Astrocyte (in vitro differentiated cells and primary cell): ENCODE measurements around the gene LRMDA. TPM values are rescaled to one million over a fixed set of nuclear protein-coding genes. Genes with fewer than 3 reads are reported as not detected.

Source experiments
- DNase-seq: peaks from one replicate; pipeline ENCODE4 v3.0.0-alpha.2; 2010; ENCODE audit warnings: low read depth
- FAIRE-seq: peaks from 2 replicates; lab custom pipeline; 2011; peaks lifted over from hg19 to GRCh38; lab: Jason Lieb, UNC
- H2AFZ ChIP-seq: 2 replicates; pipeline ENCODE4 v1.6.0; 2012; ENCODE audit warnings: low read depth, low read length, inconsistent platforms
- H3K27ac ChIP-seq: 2 replicates; pipeline ENCODE4 v1.5.1; 2011; ENCODE audit warnings: low read depth, low read length, inconsistent platforms
- H3K27me3 ChIP-seq: 2 replicates; pipeline ENCODE4 v1.6.0; 2011; ENCODE audit warnings: low read length, inconsistent platforms; ENCODE audit not compliant: insufficient read depth
- H3K36me3 ChIP-seq: 2 replicates; pipeline ENCODE4 v1.5.1; 2011; ENCODE audit warnings: low read length, inconsistent platforms; ENCODE audit not compliant: insufficient read depth
- H3K4me1 ChIP-seq: 2 replicates; pipeline ENCODE4 v1.5.1; 2011; ENCODE audit warnings: low read length, inconsistent platforms; ENCODE audit not compliant: insufficient read depth
- H3K4me2 ChIP-seq: 2 replicates; pipeline ENCODE4 v1.6.0; 2012; ENCODE audit warnings: low read length, inconsistent platforms
- H3K4me3 ChIP-seq: 2 replicates; pipeline ENCODE4 v1.5.1; 2011; ENCODE audit warnings: low read depth, mild to moderate bottlenecking, low read length, inconsistent platforms; ENCODE audit not compliant: insufficient read depth
- H3K79me2 ChIP-seq: 2 replicates; pipeline ENCODE4 v1.6.0; 2012; ENCODE audit warnings: mild to moderate bottlenecking, low read length, inconsistent platforms; ENCODE audit not compliant: insufficient read depth
- H3K9ac ChIP-seq: 2 replicates; pipeline ENCODE4 v1.6.0; 2012; ENCODE audit warnings: mild to moderate bottlenecking, low read length, inconsistent platforms
- H3K9me3 ChIP-seq: 2 replicates; pipeline ENCODE4 v1.5.1; 2012; ENCODE audit warnings: low read depth, mild to moderate bottlenecking, low read length, inconsistent platforms; ENCODE audit not compliant: insufficient read depth
- H4K20me1 ChIP-seq: 2 replicates; pipeline ENCODE4 v1.6.0; 2012; ENCODE audit warnings: low read length, inconsistent platforms; ENCODE audit not compliant: insufficient read depth
- H3K27ac Mint-ChIP-seq: one replicate; pipeline ENCODE4 v1.8.0; 2021; ENCODE audit warnings: mild to moderate bottlenecking, mixed read lengths; ENCODE audit not compliant: unreplicated experiment
- H3K27me3 Mint-ChIP-seq: one replicate; pipeline ENCODE4 v1.8.0; 2021; ENCODE audit warnings: low read depth, mixed read lengths; ENCODE audit not compliant: unreplicated experiment
- H3K36me3 Mint-ChIP-seq: one replicate; pipeline ENCODE4 v1.8.0; 2021; ENCODE audit warnings: low read depth, mixed read lengths; ENCODE audit not compliant: unreplicated experiment
- H3K4me1 Mint-ChIP-seq: one replicate; pipeline ENCODE4 v1.8.0; 2021; ENCODE audit warnings: low read depth, mixed read lengths; ENCODE audit not compliant: unreplicated experiment
- H3K4me3 Mint-ChIP-seq: one replicate; pipeline ENCODE4 v1.8.0; 2021; ENCODE audit warnings: mild to moderate bottlenecking, moderate library complexity, mixed read lengths; ENCODE audit not compliant: unreplicated experiment
- H3K9me3 Mint-ChIP-seq: one replicate; pipeline ENCODE4 v1.8.0; 2021; ENCODE audit warnings: mild to moderate bottlenecking, mixed read lengths; ENCODE audit not compliant: unreplicated experiment
- EZH2 ChIP-seq: IDR thresholded peaks from 2 replicates; pipeline ENCODE4 v1.6.1; 2012; ENCODE audit warnings: mild to moderate bottlenecking, low read length, inconsistent platforms; ENCODE audit not compliant: insufficient read depth
- total RNA-seq: library from RNA; stranded (reverse); gene quantifications from 2 replicates; pipeline ENCODE4 v1.2.1, GENCODE V29; 2021
- TF ChIP-seq, protein P1 (sequence below): IDR thresholded peaks from 2 replicates; pipeline ENCODE4 v1.5.1; 2011; ENCODE audit warnings: low read depth, mild to moderate bottlenecking, inconsistent platforms, low read length, moderate library complexity; ENCODE audit not compliant: insufficient read depth

Gene LRMDA
- total RNA-seq, 1 donor from 2014 or later: 2.7 TPM

DNA sequence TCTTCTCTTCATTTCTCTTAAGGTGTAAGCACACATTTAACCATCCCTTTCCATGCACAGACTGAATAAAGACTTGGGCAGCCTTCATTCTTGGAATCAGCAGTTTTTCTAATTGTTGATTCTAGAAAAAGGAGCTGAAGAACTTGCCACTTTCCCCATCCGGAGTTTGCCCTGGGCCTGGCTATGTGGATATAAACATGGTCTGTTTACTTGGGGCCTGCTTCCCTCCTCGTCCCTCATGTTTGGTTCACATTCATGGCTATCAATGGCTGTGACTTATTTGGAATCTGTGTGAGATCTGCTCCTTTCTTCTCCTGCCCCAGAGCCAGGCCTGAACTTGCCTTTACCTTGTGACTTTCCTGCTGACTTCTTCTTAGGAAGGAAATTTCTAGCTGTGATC, 199.3 kb downstream of the LRMDA start:
- no peaks in the 10 kb centered on the region for H3K36me3 ChIP-seq
- H3K4me3 ChIP-seq: no peak overlapping the region
- Mint-ChIP-seq H3K9me3 (peaks cover 2% of the 10 kb centered on the region), H3K4me3 (no peak overlapping the region), H3K27me3 (peaks cover 18% of the 10 kb centered on the region), H3K4me1 (no peaks in the 10 kb centered on the region), H3K36me3 (no peaks in the 10 kb centered on the region), H3K27ac (no peak overlapping the region)
- no peaks in the 10 kb centered on the region for H3K4me1 ChIP-seq
- TF ChIP-seq, protein P1, sequence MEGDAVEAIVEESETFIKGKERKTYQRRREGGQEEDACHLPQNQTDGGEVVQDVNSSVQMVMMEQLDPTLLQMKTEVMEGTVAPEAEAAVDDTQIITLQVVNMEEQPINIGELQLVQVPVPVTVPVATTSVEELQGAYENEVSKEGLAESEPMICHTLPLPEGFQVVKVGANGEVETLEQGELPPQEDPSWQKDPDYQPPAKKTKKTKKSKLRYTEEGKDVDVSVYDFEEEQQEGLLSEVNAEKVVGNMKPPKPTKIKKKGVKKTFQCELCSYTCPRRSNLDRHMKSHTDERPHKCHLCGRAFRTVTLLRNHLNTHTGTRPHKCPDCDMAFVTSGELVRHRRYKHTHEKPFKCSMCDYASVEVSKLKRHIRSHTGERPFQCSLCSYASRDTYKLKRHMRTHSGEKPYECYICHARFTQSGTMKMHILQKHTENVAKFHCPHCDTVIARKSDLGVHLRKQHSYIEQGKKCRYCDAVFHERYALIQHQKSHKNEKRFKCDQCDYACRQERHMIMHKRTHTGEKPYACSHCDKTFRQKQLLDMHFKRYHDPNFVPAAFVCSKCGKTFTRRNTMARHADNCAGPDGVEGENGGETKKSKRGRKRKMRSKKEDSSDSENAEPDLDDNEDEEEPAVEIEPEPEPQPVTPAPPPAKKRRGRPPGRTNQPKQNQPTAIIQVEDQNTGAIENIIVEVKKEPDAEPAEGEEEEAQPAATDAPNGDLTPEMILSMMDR: no peak
- no peak for TF ChIP-seq EZH2
- no peak overlapping the region for H2AFZ ChIP-seq
- no peak overlapping the region for H3K4me2 ChIP-seq
- DNase-seq (no peak), FAIRE-seq (no peak)
- H3K27me3 ChIP-seq: peaks cover 11% of the 10 kb centered on the region
- no peak overlapping the region for H3K9ac ChIP-seq
- no peaks in the 10 kb centered on the region for H3K79me2 ChIP-seq
- no peaks in the 10 kb centered on the region for H3K9me3 ChIP-seq
- no peaks in the 10 kb centered on the region for H4K20me1 ChIP-seq
- H3K27ac ChIP-seq: no peak overlapping the region

DNA sequence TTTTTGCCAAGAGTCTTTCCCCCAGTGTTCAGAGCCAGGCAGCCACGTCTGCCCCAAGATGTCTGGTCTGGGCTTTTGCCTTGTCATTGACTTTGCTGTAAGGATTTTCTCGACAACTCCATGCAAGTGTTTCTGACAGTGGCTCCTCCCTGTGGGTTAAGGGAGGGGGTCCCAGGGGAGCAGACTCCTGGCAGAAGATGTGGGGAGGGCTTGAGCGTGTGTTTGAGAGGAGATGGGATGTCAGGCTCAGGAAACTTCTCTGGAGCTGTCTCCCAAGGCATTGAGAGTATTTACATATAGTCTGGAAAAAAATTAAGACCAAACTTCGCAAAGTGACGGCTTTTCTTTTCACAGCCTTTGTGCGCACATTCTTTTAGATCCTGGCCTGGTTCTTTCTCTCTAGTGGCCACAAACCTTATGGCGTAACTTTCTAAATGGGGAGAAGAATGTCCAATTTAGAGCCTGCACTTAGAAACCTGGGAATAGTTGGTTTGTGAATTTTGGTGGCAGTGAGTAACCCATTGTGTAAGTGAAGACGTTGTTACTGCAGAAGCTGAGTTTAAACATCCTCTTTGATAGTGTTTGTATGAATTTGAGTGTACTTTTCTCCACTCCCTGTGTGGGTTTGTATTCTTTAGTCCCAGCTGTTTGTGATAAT, 201.5 kb downstream of the LRMDA start:
- Mint-ChIP-seq H3K4me1 (no peaks in the 10 kb centered on the region), H3K4me3 (no peak overlapping the region), H3K9me3 (peaks cover 4% of the 10 kb centered on the region), H3K27ac (peak overlapping the region; percentile 42), H3K36me3 (no peaks in the 10 kb centered on the region), H3K27me3 (peaks cover 17% of the 10 kb centered on the region)
- Histone ChIP-seq H3K79me2 (no peaks in the 10 kb centered on the region), H4K20me1 (no peaks in the 10 kb centered on the region), H3K9ac (no peak overlapping the region), H3K27ac (no peak overlapping the region), H3K4me1 (no peaks in the 10 kb centered on the region), H3K9me3 (no peaks in the 10 kb centered on the region), H3K27me3 (peaks cover 6% of the 10 kb centered on the region), H3K4me2 (no peak overlapping the region), H3K36me3 (no peaks in the 10 kb centered on the region), H2AFZ (no peak overlapping the region), H3K4me3 (no peak overlapping the region)
- FAIRE-seq: no peak
- no peak for DNase-seq
- TF ChIP-seq, protein P1: no peak
- no peak for TF ChIP-seq EZH2

DNA sequence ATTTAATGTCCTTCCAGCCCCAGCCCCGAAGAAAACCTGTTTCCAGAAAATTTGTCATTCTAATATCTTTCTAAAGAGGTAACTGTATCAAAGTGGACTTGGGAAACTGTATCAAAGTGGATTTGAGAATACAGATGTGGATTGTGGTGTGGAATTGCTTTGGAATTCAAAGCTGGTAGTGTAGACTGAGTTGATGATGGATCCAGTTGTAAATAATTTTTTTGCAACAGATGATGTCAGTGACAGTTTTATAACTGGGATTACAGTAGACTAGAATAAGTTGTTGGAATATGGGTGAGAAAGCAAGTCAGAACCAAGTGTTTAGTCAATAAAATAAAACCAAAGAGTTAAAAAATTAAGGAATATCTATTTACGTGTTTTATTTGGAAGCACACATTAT, 202.1 kb downstream of the LRMDA start:
- no peak for TF ChIP-seq EZH2
- TF ChIP-seq, protein P1: no peak
- DNase-seq (no peak), FAIRE-seq (no peak)
- Histone ChIP-seq H3K79me2 (no peaks in the 10 kb centered on the region), H4K20me1 (no peaks in the 10 kb centered on the region), H3K27ac (no peak overlapping the region), H3K27me3 (peaks cover 10% of the 10 kb centered on the region), H2AFZ (no peak overlapping the region), H3K9me3 (no peaks in the 10 kb centered on the region), H3K9ac (no peak overlapping the region), H3K4me2 (no peak overlapping the region), H3K4me3 (no peak overlapping the region), H3K4me1 (no peaks in the 10 kb centered on the region), H3K36me3 (no peaks in the 10 kb centered on the region)
- H3K36me3 Mint-ChIP-seq: no peaks in the 10 kb centered on the region
- H3K9me3 Mint-ChIP-seq: peaks cover 4% of the 10 kb centered on the region
- H3K27ac Mint-ChIP-seq: no peak overlapping the region
- H3K4me1 Mint-ChIP-seq: no peaks in the 10 kb centered on the region
- H3K4me3 Mint-ChIP-seq: no peak overlapping the region
- H3K27me3 Mint-ChIP-seq: peaks cover 15% of the 10 kb centered on the region
